Tongue (tissue), 2 donors: ENCODE measurements around the gene SH3GL1. TPM values are rescaled to one million over a fixed set of nuclear protein-coding genes. Genes with fewer than 3 reads are reported as not detected.

Source experiments
- DNase-seq: peaks from one replicate; pipeline ENCODE4 v3.0.0-alpha.2; 2015
- total RNA-seq: library from RNA; depleted of rRNA; stranded (reverse); fragments of >200 nt; gene quantifications from one replicate; pipeline ENCODE4 v1.2.3, GENCODE V29; 2014

SH3GL1 gene, protein sequence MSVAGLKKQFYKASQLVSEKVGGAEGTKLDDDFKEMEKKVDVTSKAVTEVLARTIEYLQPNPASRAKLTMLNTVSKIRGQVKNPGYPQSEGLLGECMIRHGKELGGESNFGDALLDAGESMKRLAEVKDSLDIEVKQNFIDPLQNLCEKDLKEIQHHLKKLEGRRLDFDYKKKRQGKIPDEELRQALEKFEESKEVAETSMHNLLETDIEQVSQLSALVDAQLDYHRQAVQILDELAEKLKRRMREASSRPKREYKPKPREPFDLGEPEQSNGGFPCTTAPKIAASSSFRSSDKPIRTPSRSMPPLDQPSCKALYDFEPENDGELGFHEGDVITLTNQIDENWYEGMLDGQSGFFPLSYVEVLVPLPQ
- 37.6 TPM for total RNA-seq

DNA sequence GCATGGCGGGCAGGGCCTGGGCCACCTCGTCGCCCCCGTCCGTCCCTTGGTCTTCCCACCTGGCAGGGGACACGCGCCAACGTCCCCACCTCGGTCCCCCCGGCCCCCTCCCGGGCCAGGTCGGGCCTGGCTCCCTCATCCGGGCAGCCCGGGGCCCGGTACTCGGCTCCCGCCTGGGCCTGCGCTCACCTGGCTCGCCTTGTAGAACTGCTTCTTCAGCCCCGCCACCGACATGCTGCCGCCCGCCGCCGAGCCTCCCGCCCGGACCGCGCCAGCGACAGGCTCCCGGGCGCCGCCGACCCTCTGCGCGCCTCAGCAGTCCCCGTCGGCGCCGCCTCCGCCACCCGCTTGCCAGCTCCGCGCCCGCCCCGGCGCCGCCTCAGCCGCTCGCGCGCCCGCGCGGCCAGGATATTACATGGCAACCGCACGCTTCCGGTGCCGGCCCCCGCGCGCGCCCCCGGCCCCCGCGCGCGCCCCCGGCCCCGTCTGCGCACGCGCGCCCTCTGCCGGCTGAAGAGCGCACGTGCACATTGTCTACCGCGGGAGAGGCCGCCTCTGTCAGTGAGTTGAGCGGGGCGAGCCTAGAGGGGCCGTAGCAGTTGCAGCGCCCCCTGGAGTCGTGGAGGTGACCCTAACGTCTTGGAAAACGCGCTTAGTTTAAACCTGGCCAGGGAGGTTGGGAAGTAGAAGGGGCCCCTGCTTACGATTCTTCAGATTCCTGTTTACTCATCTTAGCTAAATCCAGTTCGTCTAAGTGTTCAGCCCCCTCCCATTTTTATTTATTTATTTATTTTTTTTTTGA, at the start of gene SH3GL1:
SH3GL1 (minus strand) TSS at position 413 of the 802 bp plus-strand sequence; CDS start at position 234, 179 bp downstream.
- peak; percentile 98 for DNase-seq

DNA sequence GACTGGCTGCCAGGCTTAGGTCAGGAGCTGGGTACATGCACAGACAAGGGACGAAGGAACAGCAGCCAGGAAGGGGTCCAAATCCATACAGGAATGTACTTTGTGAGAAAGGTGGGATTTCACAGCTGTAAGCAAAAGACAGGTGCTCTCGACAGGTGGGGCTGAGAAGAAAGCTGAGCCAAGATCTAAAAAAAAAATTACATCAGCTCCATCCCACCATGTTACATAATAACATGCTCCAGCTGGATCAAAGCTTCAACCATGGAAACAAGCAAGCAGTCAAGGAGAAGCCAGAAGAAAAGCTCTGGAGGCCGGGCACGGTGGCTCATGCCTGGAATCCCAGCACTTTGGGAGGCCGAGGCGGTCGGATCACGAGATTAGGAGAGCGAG, 49.3 kb upstream of the SH3GL1 start:
- no peak for DNase-seq

DNA sequence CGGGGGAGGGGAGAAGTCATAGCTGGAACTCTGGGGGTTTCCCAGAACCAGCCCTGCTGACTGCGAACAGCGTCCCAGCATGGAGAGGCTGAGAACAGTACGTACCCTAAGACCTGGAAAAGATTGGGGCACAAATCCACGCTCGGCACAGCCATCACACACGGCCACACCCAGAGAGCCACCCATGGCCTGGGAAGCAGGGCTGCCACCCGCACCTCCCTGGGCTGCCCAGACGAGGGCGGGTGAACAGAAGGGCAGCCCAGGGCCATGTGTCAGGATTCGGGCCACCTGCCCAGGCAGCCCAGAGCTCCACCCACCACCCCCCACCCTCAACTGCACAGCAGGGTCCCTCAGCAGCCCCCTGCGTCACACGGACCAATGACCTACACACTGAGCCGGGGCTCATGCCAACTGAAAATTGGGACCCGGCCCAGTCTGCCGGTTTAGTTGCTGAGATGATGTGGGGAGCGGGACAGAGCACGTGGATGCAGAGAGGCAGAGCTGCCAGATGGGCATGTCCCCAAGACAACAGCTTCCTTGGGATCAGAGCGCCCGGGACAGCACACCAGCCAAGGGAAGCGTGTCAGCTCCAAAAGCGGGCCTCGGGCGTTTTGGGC, 48.8 kb upstream of the SH3GL1 start:
- DNase-seq, result peak; percentile 87

DNA sequence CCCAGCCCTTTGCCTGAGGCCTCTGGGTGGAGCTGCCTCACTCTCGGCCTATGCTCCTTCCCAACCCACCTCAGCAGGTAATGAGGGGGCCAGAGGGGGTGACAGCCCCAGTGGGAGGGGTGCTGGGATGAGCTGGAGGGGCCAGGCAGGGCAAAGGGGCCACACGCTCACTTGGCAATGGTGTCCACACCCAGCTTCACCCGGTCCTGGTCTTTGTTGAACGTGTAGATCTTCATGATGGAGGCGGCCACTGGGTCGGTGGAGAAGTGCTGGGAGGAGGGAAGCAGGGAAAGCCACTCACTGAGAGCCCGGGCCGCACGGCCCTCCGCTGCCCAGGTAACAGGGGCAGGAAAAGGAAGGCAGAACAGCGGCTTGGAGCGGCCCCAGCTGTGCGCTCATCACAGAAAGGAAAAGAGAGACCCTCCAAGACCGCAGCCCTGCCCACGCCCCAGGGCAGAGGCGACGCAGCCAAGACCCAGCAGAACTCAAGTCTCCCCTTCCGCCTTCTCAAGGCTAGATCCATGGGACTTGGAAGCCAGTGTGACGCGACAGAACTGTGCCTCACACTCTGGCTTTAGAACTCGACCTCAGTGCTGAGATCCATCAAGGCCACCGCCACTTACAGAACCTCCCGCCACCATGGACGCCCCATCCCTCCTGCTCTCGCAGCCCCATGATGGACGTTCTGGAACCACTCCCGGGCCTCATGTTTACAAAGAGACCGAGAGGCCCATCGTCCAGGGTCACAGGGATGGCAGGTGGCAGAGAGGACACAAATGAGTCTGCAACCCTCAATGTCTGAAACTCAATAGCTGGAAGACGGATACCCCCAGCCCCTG, 48.0 kb upstream of the SH3GL1 start:
- no peak for DNase-seq

DNA sequence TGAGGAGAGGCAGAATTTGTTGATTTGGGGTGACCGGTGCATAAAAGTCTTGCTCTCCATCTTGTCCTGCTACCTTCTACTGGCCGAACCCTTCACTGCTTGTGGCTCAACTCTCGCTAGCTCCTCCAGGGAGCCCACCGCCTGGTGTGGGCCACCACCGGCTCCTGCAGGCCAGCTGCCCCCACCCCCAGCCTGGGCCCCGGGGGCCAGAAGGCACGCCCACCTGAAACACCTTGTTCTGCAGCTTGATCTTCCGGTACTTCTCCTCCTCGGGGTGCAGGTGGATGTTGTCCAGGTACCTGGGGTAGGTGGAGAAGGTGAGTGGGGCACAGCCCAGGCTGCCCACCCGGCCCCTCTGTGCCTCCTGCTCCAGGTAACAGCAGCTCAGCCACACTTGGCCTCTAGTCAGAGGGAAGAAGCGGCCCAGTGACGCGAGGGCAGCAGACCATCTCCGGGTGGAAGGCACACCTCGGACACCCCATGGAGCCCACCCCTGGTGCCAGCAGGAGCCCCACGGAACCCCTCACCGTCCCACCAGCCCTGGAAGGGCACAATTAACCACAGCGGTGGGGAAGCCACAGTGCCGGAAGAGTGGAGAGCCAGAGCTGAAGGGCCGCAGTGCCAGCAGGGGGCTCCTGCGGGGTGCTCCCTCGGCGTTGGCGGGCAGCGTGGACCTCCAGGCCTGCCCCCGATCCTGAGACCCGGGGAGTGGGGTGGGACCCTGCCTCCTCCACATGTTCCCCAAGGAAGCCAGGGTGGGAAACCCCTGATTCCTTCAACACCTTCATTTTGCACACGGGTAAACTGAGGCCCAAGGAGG, 47.2 kb upstream of the SH3GL1 start:
- DNase-seq, result no peak

DNA sequence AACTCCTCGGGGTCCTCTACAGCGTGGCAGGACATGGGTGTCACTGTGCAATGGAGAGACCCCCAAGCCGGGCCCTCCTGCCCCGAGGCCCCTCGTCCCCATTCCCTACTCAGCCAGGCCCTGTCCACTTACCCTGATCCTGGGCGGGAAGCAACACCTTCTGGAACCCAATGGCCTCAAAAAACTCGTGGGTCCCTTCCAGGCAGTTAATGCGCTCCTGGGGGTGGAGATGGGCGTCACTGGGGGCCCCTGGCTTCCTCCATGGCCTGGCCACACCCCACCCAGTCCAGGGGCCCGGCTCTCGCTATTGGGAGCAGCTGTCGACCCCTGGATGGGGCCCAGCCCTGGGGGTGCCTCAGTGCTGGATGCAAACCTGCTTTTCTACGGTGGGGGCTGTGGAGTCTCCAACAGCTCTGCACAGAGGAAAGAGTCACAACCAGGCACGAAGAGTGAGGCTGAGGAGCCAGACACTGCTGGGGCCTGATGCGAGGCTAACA, 46.4 kb upstream of the SH3GL1 start:
- DNase-seq, result peak; percentile 72

DNA sequence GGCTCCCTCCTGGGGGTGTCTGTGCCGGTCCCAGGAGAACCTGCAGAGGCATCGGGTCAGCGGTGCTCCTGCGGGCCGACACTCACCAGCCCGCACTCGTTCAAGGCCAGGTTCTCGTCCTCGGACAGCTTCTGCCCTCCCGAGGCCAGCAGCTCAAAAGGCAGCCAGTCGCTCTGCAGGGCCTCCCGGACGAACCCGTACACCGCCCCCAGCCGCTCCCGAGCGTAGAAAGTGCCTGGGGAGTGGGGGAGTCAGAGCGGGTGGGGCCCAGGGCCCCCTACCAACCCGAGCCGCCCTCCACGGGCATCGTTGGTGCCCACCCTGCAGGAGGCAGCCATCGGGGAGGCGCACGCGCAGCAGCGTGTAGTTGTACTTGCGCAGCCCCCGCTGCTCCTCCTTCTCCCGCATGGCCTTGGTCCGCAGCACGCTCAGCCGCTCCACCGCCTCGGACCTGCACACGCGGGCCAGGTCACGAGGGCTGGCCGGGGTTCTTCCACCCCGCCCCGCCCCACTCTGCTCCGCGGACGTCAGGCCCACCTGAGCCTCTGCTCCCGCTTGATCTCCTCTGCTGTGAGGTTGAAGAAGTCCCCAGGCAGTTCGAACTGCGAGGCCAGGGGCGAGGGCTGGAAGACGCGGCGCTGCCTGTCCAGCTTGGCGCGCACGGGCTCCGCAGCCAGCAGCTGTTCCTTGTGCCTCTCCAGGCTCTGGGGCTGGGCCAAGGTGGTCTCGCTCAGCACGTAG, 45.8 kb upstream of the SH3GL1 start:
- peak; percentile 74 for DNase-seq

DNA sequence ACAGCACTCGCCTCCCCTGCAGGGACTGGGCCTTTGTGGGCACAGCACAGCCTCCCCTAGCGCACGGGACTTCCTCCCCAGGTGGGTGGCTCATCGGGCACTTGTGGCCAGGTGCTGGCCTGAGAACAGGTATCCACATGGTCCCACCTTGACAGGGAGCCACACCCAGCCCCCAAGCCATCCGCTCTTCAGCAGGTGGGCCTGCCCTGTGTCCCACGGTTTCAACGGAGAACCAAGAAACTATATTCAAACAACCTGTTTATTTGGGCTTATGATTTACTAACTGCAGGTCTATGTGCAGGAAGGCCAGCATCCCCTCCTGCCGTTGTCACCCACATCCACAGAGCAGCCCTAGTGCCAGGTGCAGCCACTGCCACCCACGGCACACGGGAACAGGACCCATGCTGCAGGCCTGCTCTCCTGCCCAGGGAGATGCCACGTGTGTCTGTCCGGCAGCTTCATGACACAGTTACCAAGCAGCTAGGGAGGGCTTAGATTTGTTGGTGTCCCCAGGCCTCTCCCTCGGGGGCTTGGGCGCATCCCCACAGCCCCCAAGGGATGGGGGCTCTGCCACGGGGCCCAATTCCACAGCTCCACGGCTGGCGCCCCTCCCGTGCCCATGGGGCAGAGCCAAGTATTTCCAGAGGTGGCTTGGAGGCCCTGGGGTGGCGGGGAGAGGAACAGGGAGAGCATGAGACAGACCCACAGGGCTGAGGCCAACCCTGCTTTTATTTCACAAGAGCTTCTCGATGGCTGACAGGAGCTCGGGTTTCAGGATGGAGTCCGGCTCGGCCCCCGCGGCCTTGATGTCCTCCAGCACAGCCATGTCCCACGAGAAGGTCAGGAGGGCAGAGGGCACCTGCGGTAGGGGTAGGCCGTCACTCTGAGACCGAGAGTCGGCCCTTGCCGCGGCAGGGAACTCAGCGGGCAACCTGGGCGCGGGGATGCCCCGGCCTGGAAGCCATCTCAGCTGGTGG, 44.7 kb upstream of the SH3GL1 start:
- DNase-seq, result no peak

DNA sequence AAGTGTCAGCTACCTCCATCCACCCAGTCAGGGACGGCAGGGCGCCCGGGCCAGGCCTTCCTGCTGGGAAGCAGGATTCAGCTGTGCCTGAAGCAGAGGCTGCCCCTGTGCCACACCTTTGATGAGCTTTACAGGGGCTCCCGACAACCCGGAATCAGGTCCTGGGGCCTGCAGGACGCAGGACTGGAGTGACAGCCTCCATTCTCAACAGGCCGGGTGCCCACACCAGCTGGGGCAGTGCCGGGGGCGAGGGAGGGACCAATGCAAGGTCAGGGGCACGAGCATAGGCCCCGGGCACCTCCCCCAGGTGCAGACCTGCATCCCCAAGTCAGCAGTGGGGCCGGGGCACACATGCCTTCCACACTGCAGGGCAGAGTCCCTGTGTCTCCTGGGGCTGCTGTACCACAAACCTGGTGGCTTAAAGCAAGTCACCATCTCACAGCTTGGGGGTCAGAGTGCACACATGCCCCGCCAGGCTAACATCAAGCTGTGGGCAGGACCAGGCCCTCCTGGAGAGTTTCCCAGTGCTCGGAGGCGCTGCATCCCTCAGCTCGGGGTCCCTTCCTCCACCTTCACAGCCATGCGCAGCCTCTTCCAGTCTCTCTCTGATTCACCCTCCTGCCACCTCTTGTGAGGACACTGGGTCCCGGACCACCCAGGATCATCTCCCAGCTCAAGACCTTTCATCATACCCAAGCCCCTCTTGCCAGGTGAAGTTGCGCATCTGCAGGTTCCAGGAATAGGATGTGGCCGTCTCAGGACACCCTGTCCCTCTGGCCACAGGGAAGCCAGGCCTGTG, 43.8 kb upstream of the SH3GL1 start:
- no peak for DNase-seq

DNA sequence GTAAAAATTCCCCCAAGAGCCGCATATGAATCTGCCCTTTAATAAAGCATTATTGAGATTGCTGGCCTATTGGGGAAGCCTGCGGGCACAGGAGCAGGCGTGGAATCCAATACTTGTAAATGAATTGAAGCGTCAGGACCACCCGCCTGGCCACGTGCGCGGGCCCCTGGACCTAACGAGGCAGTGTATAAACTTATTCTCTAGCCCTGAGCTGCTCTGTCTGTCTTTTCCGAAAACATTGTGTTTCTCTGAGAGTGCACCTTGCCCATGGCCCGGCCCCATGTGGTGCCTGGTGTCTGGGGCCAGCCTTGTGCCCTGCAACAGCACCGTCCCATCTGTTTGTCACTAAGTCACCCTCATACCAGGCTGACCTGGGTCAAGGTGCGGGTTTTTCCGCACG, 42.8 kb upstream of the SH3GL1 start:
- DNase-seq, result no peak

DNA sequence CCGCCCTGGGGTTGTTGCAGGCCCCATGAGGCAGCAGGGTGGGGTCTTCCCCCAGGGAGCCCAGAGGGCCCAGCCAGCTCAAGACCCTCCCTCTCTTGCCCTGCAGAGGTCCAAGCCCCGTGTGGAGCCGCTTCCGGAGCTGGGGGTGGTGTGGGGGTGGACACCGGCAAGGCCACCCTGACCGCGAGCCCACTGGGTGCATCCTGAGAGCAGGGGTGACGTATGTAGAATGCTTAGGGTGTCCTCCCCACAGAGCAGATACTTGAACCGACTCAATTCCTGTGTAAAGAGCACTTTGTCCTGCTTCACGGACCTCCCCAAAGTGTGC, 42.4 kb upstream of the SH3GL1 start:
- no peak for DNase-seq

DNA sequence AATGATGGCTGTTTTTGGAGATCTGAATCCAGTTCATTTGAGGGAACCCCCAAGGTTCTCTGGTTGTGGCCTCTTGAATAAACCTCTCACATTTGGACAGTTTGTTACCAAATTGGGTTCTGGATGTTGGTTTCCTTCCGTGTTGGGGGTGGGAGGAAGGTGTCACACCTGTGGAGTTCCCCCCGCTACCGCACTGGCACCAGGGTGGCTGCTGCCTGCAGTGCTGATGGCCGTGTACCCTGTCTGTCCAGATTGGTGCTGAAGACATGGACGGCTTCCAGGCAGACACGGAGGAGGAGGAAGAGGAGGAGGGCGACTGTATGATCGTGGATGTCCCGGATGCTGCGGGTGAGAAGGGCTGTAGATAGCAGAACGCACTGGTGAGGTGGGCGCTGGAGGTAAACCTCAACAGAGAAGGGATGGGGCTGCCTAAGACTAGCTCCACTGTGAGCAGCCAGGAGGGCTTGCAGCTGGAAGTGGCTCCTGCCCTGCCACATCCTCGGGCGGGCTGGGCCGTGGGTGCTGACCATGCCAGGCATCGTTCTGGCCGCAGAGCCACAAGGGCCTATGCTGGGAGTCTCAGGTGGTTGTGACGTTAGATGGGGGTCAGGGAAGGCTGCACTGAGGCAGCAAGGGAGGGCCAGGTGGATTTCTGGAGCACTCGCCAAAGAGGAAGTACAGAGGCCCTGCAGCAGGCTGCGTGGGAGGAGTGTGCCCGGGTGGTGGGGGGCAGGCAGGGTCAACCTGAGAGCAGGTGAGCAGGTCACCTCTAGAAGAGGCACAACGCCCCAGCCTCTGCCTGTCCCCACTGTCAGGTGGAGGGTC, 41.9 kb upstream of the SH3GL1 start:
- no peak for DNase-seq

DNA sequence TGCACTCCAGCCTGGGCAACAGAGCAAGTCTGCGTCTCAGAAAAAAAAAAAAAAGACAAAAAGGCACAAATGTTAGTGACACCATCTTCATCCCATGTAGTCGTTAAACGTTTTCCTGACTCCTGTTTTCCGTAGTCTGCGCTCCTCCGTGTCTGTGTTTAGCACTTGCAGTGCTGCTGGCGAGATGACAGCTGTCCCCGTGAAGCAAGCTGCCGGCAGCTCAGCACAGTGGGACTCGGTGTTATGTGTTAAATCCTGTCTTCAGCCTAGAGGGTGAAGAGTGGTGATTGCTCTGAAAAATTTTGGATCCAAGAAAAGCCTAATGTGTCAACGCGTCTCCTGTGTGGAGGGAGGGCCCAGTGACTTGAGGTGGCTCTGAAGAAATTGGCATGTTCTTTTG, 38.9 kb upstream of the SH3GL1 start:
- peak; percentile 61 for DNase-seq

DNA sequence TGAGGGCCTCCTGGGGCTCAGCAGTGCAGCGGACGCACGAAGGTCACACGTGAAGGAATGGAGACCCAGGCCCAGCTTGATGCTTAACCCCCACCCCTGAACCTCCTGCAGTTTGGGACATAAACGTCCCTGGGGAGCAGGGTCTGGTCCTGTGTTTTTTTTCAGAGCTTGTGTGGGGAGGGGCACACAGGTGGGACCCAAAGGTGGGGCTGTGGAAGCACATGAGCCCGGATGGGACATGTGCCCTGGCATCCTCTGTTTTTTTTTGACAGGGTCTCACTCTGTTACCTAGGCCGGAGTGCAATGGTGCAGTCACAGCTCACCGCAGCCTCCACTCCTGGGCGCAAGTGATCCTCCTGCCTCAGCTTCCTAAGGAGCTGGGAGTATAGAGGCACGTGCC, 36.8 kb upstream of the SH3GL1 start:
- DNase-seq, result no peak

DNA sequence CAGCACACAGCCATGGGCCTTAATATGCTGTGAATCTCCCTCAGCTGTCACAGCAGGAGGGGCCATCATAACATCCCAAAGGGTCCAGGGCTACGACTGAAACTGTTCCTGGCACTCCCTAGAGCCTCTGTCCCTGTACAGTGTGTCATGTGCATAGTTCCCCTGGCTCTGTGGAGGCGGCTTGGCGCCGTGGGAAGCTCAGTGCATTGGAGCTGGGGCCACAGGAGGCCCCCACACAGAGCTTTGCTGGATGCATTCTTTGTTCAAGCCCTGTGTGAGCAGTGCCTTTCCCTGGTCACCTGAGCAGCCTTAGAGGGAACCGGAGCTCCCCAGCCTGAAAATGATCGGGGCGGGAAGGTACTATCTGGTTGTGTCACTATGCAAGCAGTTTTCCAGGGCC, 35.9 kb upstream of the SH3GL1 start:
- no peak for DNase-seq

DNA sequence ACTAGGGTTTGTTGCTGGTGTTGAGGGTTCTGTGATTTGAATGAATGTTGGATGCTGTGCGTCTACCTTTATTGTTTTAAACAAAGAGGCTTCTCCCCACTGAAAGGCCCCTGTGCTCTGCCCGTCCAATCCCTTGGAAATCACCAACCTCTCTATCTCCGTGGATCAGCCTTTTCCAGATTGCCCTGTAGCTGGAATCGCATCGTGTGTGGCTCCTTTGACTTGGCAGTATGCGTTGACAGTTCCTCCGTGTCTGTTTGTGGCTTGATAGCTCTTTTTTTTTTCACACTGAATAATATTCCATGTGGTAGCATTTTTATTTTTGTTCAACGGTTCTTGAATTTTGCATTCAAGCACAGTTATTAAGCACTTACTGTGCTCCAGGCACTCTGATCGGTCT, 34.0 kb upstream of the SH3GL1 start:
- no peak for DNase-seq

DNA sequence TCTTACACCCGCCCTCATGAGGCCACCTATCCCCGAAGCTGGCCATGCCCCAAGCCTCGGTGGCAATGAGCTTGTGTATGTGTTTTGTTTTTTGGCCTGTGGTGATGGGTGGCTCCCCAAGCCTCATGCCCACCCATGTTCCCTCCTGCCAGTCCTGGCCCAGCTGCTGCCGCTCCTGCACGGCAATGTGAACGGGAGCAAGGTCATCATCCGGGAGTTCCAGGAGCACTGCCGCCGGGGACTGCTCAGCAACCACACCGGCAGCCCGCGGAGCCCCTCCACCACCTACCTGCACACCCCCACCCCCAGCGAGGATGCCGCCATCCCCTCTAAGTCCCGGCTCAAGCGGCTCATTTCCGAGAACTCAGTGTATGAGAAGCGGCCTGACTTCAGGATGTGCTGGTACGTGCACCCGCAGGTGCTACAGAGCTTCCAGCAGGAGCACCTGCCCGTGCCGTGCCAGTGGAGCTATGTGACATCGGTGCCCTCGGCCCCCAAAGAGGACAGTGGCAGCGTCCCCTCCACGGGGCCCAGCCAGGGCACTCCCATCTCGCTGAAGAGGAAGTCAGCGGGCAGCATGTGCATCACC, 32.7 kb upstream of the SH3GL1 start:
- DNase-seq, result no peak
